HG03097 (cell line): Measurements from ENCODE around the gene PPP1R18.
A peak's percentile ranks its signal among the peaks of the same experiment; 100 is the strongest.
"Not testable (repeated sequence)": the region's sequence is repeated elsewhere in the genome, so short reads cannot be mapped to it uniquely, and the experiment has no call there.

Experiments used
- ATAC-seq: cut with Tn5 transposase; IDR thresholded peaks from one replicate; pipeline ENCODE4 v1.9.1; 2021; ENCODE audit not compliant: unreplicated experiment, low FRiP score

Gene PPP1R18

GRCh38 chr6:30686009-30686907 lies at the start of gene PPP1R18:
PPP1R18 (minus strand) TSS chr6:30686645; CDS start chr6:30686018, 627 bp downstream.
- peak; percentile 15 for ATAC-seq

- peak; percentile 34 for ATAC-seq
Measured at GRCh38 chr6:30735668-30736314, 49.3 kb upstream of the PPP1R18 start.

- ATAC-seq: no peak
Measured at GRCh38 chr6:30732237-30732943, 45.9 kb upstream of the PPP1R18 start.

GRCh38 chr6:30730601-30731435 lies 44.4 kb upstream of the PPP1R18 start:
- no peak for ATAC-seq

- ATAC-seq: no peak
Measured at GRCh38 chr6:30727920-30728553, 41.6 kb upstream of the PPP1R18 start.

GRCh38 chr6:30726506-30727413 lies 40.3 kb upstream of the PPP1R18 start:
- ATAC-seq: no peak

- no peak for ATAC-seq
Measured at GRCh38 chr6:30725713-30726505, 39.5 kb upstream of the PPP1R18 start.

GRCh38 chr6:30724906-30725667 lies 38.6 kb upstream of the PPP1R18 start:
- no peak for ATAC-seq

GRCh38 chr6:30723843-30724741 lies 37.6 kb upstream of the PPP1R18 start:
- ATAC-seq: not testable (repeated sequence)

GRCh38 chr6:30723159-30723842 lies 36.9 kb upstream of the PPP1R18 start:
- not testable (repeated sequence) for ATAC-seq

GRCh38 chr6:30722280-30723112 lies 36.1 kb upstream of the PPP1R18 start:
- ATAC-seq: no peak

- ATAC-seq: not testable (repeated sequence)
Measured at GRCh38 chr6:30722025-30722279, 35.5 kb upstream of the PPP1R18 start.

- peak; percentile 20 for ATAC-seq
Measured at GRCh38 chr6:30721198-30722024, 35.0 kb upstream of the PPP1R18 start.

- no peak for ATAC-seq
Measured at GRCh38 chr6:30720738-30721197, 34.3 kb upstream of the PPP1R18 start.
